Measurements from ENCODE around the gene UMOD.

DNA sequence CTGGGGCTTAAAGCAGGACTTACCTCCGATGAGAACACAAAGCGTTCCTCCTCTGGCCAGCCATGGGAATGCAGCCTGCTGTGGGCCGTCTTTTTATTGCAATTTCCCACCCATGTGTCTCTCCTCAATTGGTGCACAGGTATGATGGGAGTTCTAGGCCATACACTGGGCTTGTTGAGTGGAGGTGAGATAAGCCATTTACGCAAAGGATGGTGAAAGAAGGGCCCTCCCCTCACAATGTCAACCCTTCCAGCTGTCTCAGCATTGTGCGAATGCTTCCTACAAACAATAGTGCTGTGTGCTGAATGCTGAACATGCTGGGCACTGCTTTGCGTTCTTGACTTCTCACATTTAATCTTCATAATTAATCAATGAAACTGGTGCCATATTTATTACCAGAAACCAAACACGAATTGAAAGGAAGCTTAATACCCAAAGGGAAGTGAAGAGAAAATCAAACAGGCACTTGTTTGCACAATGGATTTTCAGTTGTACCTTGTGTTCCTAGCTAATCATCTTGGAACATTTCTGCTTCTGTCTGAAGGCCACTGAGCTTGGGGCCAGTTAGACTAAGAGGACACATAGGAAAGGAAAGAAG is 25.0 kb downstream of the UMOD start, which contains the start of gene GP2:
- no peak for TF ChIP-seq POLR2A (IDR thresholded peaks at IDR 0.05)
- TF ChIP-seq, protein P1, sequence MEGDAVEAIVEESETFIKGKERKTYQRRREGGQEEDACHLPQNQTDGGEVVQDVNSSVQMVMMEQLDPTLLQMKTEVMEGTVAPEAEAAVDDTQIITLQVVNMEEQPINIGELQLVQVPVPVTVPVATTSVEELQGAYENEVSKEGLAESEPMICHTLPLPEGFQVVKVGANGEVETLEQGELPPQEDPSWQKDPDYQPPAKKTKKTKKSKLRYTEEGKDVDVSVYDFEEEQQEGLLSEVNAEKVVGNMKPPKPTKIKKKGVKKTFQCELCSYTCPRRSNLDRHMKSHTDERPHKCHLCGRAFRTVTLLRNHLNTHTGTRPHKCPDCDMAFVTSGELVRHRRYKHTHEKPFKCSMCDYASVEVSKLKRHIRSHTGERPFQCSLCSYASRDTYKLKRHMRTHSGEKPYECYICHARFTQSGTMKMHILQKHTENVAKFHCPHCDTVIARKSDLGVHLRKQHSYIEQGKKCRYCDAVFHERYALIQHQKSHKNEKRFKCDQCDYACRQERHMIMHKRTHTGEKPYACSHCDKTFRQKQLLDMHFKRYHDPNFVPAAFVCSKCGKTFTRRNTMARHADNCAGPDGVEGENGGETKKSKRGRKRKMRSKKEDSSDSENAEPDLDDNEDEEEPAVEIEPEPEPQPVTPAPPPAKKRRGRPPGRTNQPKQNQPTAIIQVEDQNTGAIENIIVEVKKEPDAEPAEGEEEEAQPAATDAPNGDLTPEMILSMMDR (IDR thresholded peaks at IDR 0.05): no peak
